ENCODE data around the gene FBXL16.

Gene FBXL16

GRCh38 chr16:660132-660458 is 45.5 kb downstream of the FBXL16 start:
- DNase-seq, result no peak

- DNase-seq, result no peak
Observed at GRCh38 chr16:659618-660017, 46.0 kb downstream of the FBXL16 start.

GRCh38 chr16:658679-659571 is 46.7 kb downstream of the FBXL16 start:
- no peak for DNase-seq

GRCh38 chr16:657487-657886 is 48.1 kb downstream of the FBXL16 start:
- DNase-seq, result no peak

GRCh38 chr16:654034-654433 is 51.6 kb downstream of the FBXL16 start:
- no peak for DNase-seq

GRCh38 chr16:652454-653305 is 52.9 kb downstream of the FBXL16 start:
- no peak for DNase-seq

GRCh38 chr16:651844-652243 is 53.8 kb downstream of the FBXL16 start:
- no peak for DNase-seq

DNA sequence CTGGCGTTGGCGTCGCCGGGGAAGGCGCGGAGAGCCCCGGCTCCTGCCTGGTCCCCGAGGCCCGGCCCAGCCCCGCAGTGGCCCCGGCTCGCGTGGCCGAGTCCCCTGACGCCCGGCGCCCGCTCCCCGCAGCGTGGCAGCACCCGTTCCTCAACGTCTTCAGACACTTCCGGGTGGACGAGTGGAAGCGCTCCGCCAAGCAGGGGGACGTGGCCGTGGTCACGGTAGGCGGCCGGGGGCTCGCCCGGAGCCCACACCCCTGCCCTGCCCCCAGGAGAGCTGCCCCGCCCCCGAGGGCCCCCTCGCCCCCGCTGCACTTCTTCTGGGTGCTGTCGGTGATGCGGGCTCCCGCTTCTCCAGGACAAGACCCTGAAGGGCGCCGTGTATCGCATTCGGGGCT is 56.0 kb downstream of the FBXL16 start:
- no peak for DNase-seq

DNA sequence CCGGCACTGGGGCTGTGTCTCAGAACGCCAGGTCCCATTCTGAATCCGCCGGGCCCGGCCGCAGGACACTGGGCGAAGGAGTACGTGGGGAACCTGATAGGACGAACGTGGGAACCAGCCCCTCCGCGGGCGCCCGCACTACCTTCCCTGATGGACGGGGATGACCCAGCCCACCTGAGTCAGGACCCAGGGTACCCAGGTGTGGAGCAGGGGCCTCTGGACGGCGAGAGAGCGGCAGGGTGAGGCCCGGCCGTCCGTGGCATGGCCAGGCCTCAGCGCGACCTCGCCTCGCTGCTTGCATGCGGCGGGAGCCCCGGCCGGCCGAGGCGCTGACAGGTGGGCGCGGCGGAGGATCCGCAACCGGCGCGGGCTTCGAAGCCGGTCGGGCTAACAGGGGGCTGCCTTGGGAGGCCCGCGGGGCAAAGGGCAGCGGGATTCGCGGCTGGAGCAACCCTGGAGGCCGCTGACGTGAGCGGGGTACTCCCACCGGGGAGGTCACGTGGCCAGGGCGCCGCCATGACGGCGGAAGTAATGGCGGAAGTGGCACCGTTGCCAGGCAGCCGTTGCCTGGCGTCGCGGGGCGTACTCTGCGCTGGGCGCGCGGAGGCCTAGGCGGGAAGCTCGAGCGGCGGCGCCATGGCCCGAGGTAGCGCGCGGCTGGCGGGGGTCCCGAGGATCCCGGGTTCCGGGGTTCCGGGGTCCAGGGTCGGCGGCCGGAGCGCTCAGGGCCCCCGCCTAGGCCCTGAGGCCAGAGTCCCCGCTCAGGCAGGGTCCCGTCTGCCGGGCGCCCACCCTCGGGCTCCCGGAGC is 56.6 kb downstream of the FBXL16 start, which contains the start of gene WDR90:
Gene WDR90 (plus strand): TSS at position 585 of the 809 bp plus-strand sequence. CDS start 52 bp downstream, at position 637.
- DNase-seq, result peak; percentile 87 to 94

DNA sequence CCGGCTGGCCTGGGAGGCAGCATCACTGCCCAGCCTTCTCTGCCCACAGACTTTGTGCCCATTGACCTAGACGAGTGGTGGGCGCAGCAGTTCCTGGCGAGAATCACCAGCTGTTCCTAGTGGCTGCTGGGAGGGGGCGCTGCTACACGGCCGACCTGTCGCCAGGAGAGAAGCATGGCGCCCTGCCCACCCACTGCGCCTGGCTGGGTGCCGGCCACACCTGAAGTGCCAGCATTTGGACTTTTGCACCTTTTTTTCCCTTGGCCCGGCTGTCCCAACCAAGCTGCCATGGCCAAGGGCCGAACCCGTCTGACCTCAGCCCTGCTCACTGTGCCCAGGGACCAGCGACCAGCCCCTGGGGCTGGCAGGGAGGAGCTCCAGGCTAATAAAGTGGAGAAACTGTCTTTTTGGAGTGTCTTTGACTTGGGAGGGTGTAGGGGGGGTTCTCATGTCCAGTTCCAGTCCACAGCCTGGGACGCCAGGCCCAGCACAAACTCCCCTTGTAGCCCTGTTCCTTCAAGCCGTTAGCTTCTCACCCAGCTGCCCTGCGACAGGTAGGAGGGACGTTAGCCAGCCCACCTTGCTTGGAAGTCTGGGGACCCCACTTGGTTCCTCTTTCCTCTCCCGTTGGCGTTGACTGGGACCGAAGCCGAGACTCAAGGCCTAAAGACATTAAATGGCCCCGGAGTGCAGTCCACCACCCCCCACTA is 57.4 kb downstream of the FBXL16 start:
- peak; percentile 14 to 43 for DNase-seq

GRCh38 chr16:647173-647902 is 58.3 kb downstream of the FBXL16 start:
- no peak for DNase-seq

DNA sequence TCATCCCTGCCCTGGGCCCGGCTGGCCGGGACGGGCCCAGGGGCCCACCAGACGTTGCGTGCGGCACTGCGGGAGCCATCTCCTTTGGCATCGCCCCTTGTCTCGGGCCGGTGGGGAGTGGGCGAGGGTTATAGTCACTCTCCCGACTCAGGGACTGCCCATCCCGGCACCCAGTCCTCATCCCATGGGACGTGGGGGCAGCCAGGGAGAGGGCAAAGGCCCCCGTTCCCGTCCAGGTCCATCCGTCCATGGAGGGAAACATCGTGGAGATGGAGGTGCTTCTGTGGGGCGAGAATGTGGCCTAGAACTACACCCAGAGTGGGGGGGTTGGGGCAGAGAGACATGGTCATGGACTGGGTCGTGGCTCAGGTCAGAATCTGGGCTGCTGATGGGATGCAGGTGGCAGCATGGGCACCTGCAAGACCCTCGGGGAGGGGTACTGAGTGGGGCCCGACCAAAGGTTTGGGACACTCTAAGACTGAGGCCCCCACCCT is 58.9 kb downstream of the FBXL16 start:
- DNase-seq, result no peak

GRCh38 chr16:645852-646678 is 59.5 kb downstream of the FBXL16 start:
- no peak for DNase-seq

GRCh38 chr16:644556-644955 is 61.0 kb downstream of the FBXL16 start:
- DNase-seq, result no peak

- no peak for DNase-seq
Observed at GRCh38 chr16:643050-643368, 62.6 kb downstream of the FBXL16 start.
